GM12878 (cell line): Measurements from ENCODE around the gene PLS1. TPM values are rescaled to one million over a fixed set of nuclear protein-coding genes. Genes with fewer than 3 reads are reported as not detected.

Experiments
- ATAC-seq: fragments of 200-7000 bp; cut with Tn5 transposase; 3 replicates; pipeline ENCODE4 v1.9.1; 2020; ENCODE audit warnings: mild to moderate bottlenecking, moderate library complexity
- BruUV-seq: library from RNA; stranded (reverse); fragments of 400-500 nt; replicated peaks from 2 replicates; lab custom pipeline; 2021; lab: Mats Ljungman, UMichigan
- CTCF ChIA-PET: fragments of 300-600 bp; sonication (Branson Sonifier 250); formaldehyde crosslinking; extraction: SDS; loops from one replicate; lab custom pipeline; 2021; ENCODE audit warnings: inconsistent platforms; lab: Yijun Ruan, JAX
- POLR2A ChIA-PET: fragments of 350-600 bp; formaldehyde crosslinking; extraction: SDS; loops from one replicate; lab custom pipeline; 2021; ENCODE audit warnings: inconsistent platforms; lab: Charles Lee
- RAD21 ChIA-PET: fragments of 300-600 bp; sonication (Branson Sonifier 250); formaldehyde crosslinking; loops from one replicate; lab custom pipeline; 2023; ENCODE audit warnings: antibody characterized with exemption; ENCODE audit not compliant: unreplicated experiment; lab: Charles Lee
- SMC1A ChIA-PET: fragments of 300-600 bp; sonication (Branson Sonifier 250); formaldehyde crosslinking; loops from one replicate; lab custom pipeline; 2023; ENCODE audit not compliant: unreplicated experiment, uncharacterized antibody; lab: Charles Lee
- DNase-seq: peaks from one replicate; pipeline ENCODE4 v3.0.0-alpha.2; 2011; ENCODE audit warnings: low read depth, low spot score
- FAIRE-seq: peaks from 3 replicates; lab custom pipeline; 2011; peaks lifted over from hg19 to GRCh38; lab: Jason Lieb, UNC
- H2AFZ ChIP-seq: 2 replicates; pipeline ENCODE4 v1.6.0; 2011; ENCODE audit warnings: low read depth, low read length, control low read depth; ENCODE audit not compliant: control insufficient read depth
- H3K27ac ChIP-seq: 2 replicates; pipeline ENCODE4 v1.5.1; 2011; ENCODE audit warnings: control low read depth; ENCODE audit not compliant: control insufficient read depth, insufficient read depth
- H3K27me3 ChIP-seq, 2 experiments: replicated peaks in 1 of 2; 2 replicates each; pipeline versions ENCODE4 v1.6.0 to v1.6.1; 2011; ENCODE audit warnings: low read length in 1 of 2; ENCODE audit not compliant: control insufficient read depth in 2 of 2, insufficient read depth in 2 of 2
- H3K36me3 ChIP-seq, 2 experiments: 2 replicates each; pipeline ENCODE4 v1.5.1; 2011; ENCODE audit warnings: low read length in 1 of 2; ENCODE audit not compliant: control insufficient read depth in 2 of 2, insufficient read depth in 2 of 2
- H3K4me1 ChIP-seq: 2 replicates; pipeline ENCODE4 v1.6.1; 2011; ENCODE audit warnings: mild to moderate bottlenecking, low read length, moderate library complexity, mixed read lengths; ENCODE audit not compliant: control insufficient read depth, insufficient read depth
- H3K4me2 ChIP-seq: 2 replicates; pipeline ENCODE4 v1.6.0; 2011; ENCODE audit warnings: control low read depth; ENCODE audit not compliant: control insufficient read depth, insufficient read depth
- H3K4me3 ChIP-seq: fragments of 200-600 bp; sonication (generic); 2 replicates; pipeline ENCODE4 v1.5.1; 2016
- H3K79me2 ChIP-seq: 2 replicates; pipeline ENCODE4 v1.6.0; 2011; ENCODE audit warnings: low read length; ENCODE audit not compliant: control insufficient read depth, insufficient read depth
- H3K9ac ChIP-seq: 2 replicates; pipeline ENCODE4 v1.8.0; 2011; ENCODE audit warnings: low read length, control low read depth, mixed read lengths; ENCODE audit not compliant: control insufficient read depth, insufficient read depth
- H3K9me3 ChIP-seq: replicated peaks from 3 replicates; pipeline ENCODE4 v1.5.1; 2011; ENCODE audit warnings: mild to moderate bottlenecking, low read length; ENCODE audit not compliant: control insufficient read depth, insufficient read depth
- H4K20me1 ChIP-seq: 2 replicates; pipeline ENCODE4 v1.6.0; 2011; ENCODE audit not compliant: control insufficient read depth, insufficient read depth
- MXI1 ChIP-seq: fragments of 150-350 bp; IDR thresholded peaks from 2 replicates; pipeline ENCODE4 v1.6.1; 2011; ENCODE audit warnings: low read depth, mild to moderate bottlenecking, inconsistent platforms, low read length, improper control_type of control experiment
- PKNOX1 ChIP-seq: fragments of 450-650 bp; IDR thresholded peaks from 2 replicates; pipeline ENCODE4 v1.6.1; 2016; ENCODE audit warnings: mild to moderate bottlenecking
- RUNX3 ChIP-seq: IDR thresholded peaks from 2 replicates; pipeline ENCODE4 v1.6.1; 2012; ENCODE audit warnings: low read length, inconsistent platforms
- SP1 ChIP-seq: IDR thresholded peaks from one replicate; pipeline ENCODE4 v1.6.1; 2011; ENCODE audit warnings: low read depth, low read length
- USF1 ChIP-seq: IDR thresholded peaks from 2 replicates; pipeline ENCODE4 v1.6.1; 2011; ENCODE audit warnings: borderline replicate concordance, low read depth, mild to moderate bottlenecking, moderate library complexity, mixed read lengths, low read length; ENCODE audit not compliant: insufficient read depth; ENCODE audit errors: extremely low read length
- YBX1 ChIP-seq: fragments of 450-650 bp; IDR thresholded peaks from 2 replicates; pipeline ENCODE4 v1.6.1; 2016; ENCODE audit warnings: antibody characterized with exemption
- WGBS: methylation state at CpG from one replicate; pipeline ENCODE4 v1.1.6; 2016; ENCODE audit warnings: low lambda C conversion rate; ENCODE audit not compliant: insufficient replicate concordance, insufficient coverage; ENCODE audit errors: missing lambda C conversion rate; 5-methylcytosine and 5-hydroxymethylcytosine counted together
- in situ Hi-C: fragments of 300-500 bp; cut with MboI; formaldehyde crosslinking; loops from 9 replicates; pipeline ENCODE4 v1.14.3; 2018; ENCODE audit warnings: mixed read lengths
- intact Hi-C: fragments of 100-400 bp; cut with micrococcal nuclease; formaldehyde crosslinking; loops from one replicate; pipeline ENCODE4 v1.14.2; 2022; ENCODE audit not compliant: unreplicated experiment
- polyA plus RNA-seq, 11 experiments: library from polyadenylated mRNA; depleted of rRNA in 4 of 11; unstranded in 6 of 11; stranded (reverse) in 5 of 11; fragments of >200 nt; fragmentation: Nextera tagmentation in 4 of 11; fragmentation: Illumina TruSeq in 1 of 11; extraction: Ambion mirVana in 4 of 11; extraction: Trizol in 1 of 11; gene quantifications; 1 replicate in 1 of 11; 2 replicates in 10 of 11; pipeline versions ENCODE4 v1.2.1 to v1.2.3, GENCODE V29; 2011 to 2016; ENCODE audit warnings: inconsistent platforms in 2 of 11, missing spikeins in 2 of 11, low read depth in 1 of 11
- total RNA-seq, 4 experiments: library from RNA; depleted of rRNA in 3 of 4; stranded (reverse); fragments of >200 nt in 3 of 4; fragmentation: Illumina TruSeq in 1 of 4; extraction: Trizol in 1 of 4; gene quantifications; 2 replicates each; pipeline versions ENCODE4 v1.2.1 to v1.2.3, GENCODE V29; 2013 to 2021

Gene PLS1
- total and polyA plus RNA-seq, 10 of the 15 experiments (the other 5 are each of a cell fraction or from before 2014, with no cell fraction given), result 0.59 to 11.7 (median 1.7) TPM

GRCh38 chr3:142723665-142723967 is 127.4 kb downstream of the PLS1 start:
- DNase-seq, result peak; percentile 35
- no peaks in the 10 kb centered on the region for H3K79me2 ChIP-seq
- intact Hi-C loops (loop anchor here (5.0 kb wide), 2 partner anchors 701 to 1756 kb away; no protein-coding TSS in a partner anchor), in situ Hi-C loops (no loop called here)
- TF ChIP-seq PKNOX1, result no peak
- no peak for TF ChIP-seq YBX1
- peak; percentile 23 for TF ChIP-seq SP1
- no peak for TF ChIP-seq USF1
- no peak for TF ChIP-seq MXI1
- peak; percentile 29; the same call in 1 of the 2 replicates for TF ChIP-seq RUNX3
- TF ChIP-seq, all 136 proteins: peak for 2
- peak overlapping the region; percentile 82 for H3K4me2 ChIP-seq
- BruUV-seq, result no TSS peak
- ATAC-seq (no peak; the same call in 2 of the 3 replicates), FAIRE-seq (no peak)
- no peaks in the 10 kb centered on the region for H4K20me1 ChIP-seq
- SMC1A ChIA-PET, result interaction anchor here (0.6 kb wide), 1 partner anchor 162 kb away, joined by 3 read pairs; no protein-coding TSS in a partner anchor
- CTCF ChIA-PET, result no interaction called here
- POLR2A ChIA-PET, result no interaction called here
- no peaks in the 10 kb centered on the region for H3K9me3 ChIP-seq
- WGBS, result 2% methylated on average over 8 of the region's 10 CpGs
- H3K27me3 ChIP-seq, result no peaks in the 10 kb centered on the region
- no peaks in the 10 kb centered on the region for H3K36me3 ChIP-seq
- H3K4me1 ChIP-seq, result no peaks in the 10 kb centered on the region
- RAD21 ChIA-PET, result no interaction called here
- peak overlapping the region; percentile 41; the same call in 1 of the 2 replicates for H3K4me3 ChIP-seq
- H3K9ac ChIP-seq, result no peak overlapping the region
- H2AFZ ChIP-seq, result peak overlapping the region; percentile 41; the same call in 1 of the 2 replicates
- no peak overlapping the region for H3K27ac ChIP-seq
